SK-N-SH treated with all-trans-retinoic acid at 6 μM for 48 hours (cell line): ENCODE data around the gene UFD1.

Experiments
- ATAC-seq: fragments of 200-7000 bp; cut with Tn5 transposase; 3 replicates; pipeline ENCODE4 v1.9.1; 2020; ENCODE audit warnings: mild to moderate bottlenecking, moderate library complexity
- ARNTL ChIP-seq: fragments of 450-650 bp; formaldehyde crosslinking; IDR thresholded peaks from 2 replicates; pipeline ENCODE4 v1.5.0; 2020; ENCODE audit warnings: low read depth, mild to moderate bottlenecking, moderate library complexity, borderline replicate concordance
- BACH2 ChIP-seq: fragments of 250-450 bp; sonication (Bioruptor Pico); IDR thresholded peaks from 2 replicates; pipeline ENCODE4 v1.9.0; 2021; ENCODE audit warnings: mild to moderate bottlenecking, borderline replicate concordance
- CREB5 ChIP-seq: fragments of 250-450 bp; sonication (Bioruptor Pico); IDR thresholded peaks from 2 replicates; pipeline ENCODE4 v1.5.1; 2020; ENCODE audit warnings: low read depth, mild to moderate bottlenecking, moderate library complexity
- CSDC2 ChIP-seq: fragments of 250-450 bp; sonication (Bioruptor Pico); IDR thresholded peaks from 2 replicates; pipeline ENCODE4 v1.5.0; 2020; ENCODE audit warnings: mild to moderate bottlenecking, moderate library complexity
- CSRNP3 ChIP-seq: fragments of 250-450 bp; sonication (Bioruptor Pico); IDR thresholded peaks from 2 replicates; pipeline ENCODE4 v1.5.1; 2021; ENCODE audit warnings: mild to moderate bottlenecking, moderate library complexity
- ESRRG ChIP-seq: fragments of 250-450 bp; sonication (Bioruptor Pico); IDR thresholded peaks from 2 replicates; pipeline ENCODE4 v1.6.1; 2021; ENCODE audit warnings: mild to moderate bottlenecking
- GLIS3 ChIP-seq: fragments of 250-450 bp; sonication (Bioruptor Pico); IDR thresholded peaks from 2 replicates; pipeline ENCODE4 v1.5.0; 2020; ENCODE audit warnings: mild to moderate bottlenecking, moderate library complexity
- ISL1 ChIP-seq: fragments of 250-450 bp; sonication (Bioruptor Pico); IDR thresholded peaks from 2 replicates; pipeline ENCODE4 v2.1.2; 2022; ENCODE audit warnings: mild to moderate bottlenecking, moderate library complexity
- OSR1 ChIP-seq: fragments of 250-450 bp; sonication (Bioruptor Pico); IDR thresholded peaks from 2 replicates; pipeline ENCODE4 v1.8.0; 2022; ENCODE audit warnings: moderate library complexity, mild to moderate bottlenecking, inconsistent platforms
- PATZ1 ChIP-seq: fragments of 250-450 bp; sonication (Bioruptor Pico); IDR thresholded peaks from 2 replicates; pipeline ENCODE4 v1.8.0; 2020; ENCODE audit warnings: mild to moderate bottlenecking, moderate library complexity, borderline replicate concordance
- PPARA ChIP-seq: fragments of 250-450 bp; sonication (Bioruptor Pico); IDR thresholded peaks from 2 replicates; pipeline ENCODE4 v1.5.0; 2020; ENCODE audit warnings: mild to moderate bottlenecking, borderline replicate concordance
- RARB ChIP-seq: fragments of 250-450 bp; sonication (Bioruptor Pico); IDR thresholded peaks from 2 replicates; pipeline ENCODE4 v1.8.0; 2021; ENCODE audit warnings: mild to moderate bottlenecking, moderate library complexity
- SNAI2 ChIP-seq: fragments of 250-450 bp; sonication (Bioruptor Pico); IDR thresholded peaks from 2 replicates; pipeline ENCODE4 v1.5.0; 2020; ENCODE audit warnings: mild to moderate bottlenecking, moderate library complexity
- TCF4 ChIP-seq: fragments of 250-450 bp; sonication (Bioruptor Pico); IDR thresholded peaks from 2 replicates; pipeline ENCODE4 v1.8.0; 2021; ENCODE audit warnings: mild to moderate bottlenecking, moderate library complexity, borderline replicate concordance
- TOX ChIP-seq: fragments of 250-450 bp; sonication (Bioruptor Pico); IDR thresholded peaks from 2 replicates; pipeline ENCODE4 v1.8.0; 2021; ENCODE audit warnings: mild to moderate bottlenecking, moderate library complexity, borderline replicate concordance
- TSHZ2 ChIP-seq: fragments of 250-450 bp; sonication (Bioruptor Pico); IDR thresholded peaks from 2 replicates; pipeline ENCODE4 v1.5.0; 2020; ENCODE audit warnings: mild to moderate bottlenecking, moderate library complexity
- ZC3H10 ChIP-seq: fragments of 250-450 bp; sonication (Bioruptor Pico); IDR thresholded peaks from 2 replicates; pipeline ENCODE4 v1.5.1; 2021; ENCODE audit warnings: mild to moderate bottlenecking, moderate library complexity
- ZFP3 ChIP-seq: fragments of 250-450 bp; sonication (Bioruptor Pico); IDR thresholded peaks from 2 replicates; pipeline ENCODE4 v1.5.0; 2020; ENCODE audit warnings: mild to moderate bottlenecking, moderate library complexity
- ZFP30 ChIP-seq: fragments of 450-650 bp; formaldehyde crosslinking; IDR thresholded peaks from 2 replicates; pipeline ENCODE4 v1.5.0; 2022; ENCODE audit warnings: mild to moderate bottlenecking, moderate library complexity
- ZNF565 ChIP-seq: fragments of 450-650 bp; formaldehyde crosslinking; conservative IDR thresholded peaks from 2 replicates; pipeline ENCODE4 v1.5.0; 2020; ENCODE audit warnings: low read depth, mild to moderate bottlenecking, moderate library complexity
- ZNF70 ChIP-seq: fragments of 450-650 bp; formaldehyde crosslinking; IDR thresholded peaks from 2 replicates; pipeline ENCODE4 v1.5.0; 2020; ENCODE audit warnings: mild to moderate bottlenecking, moderate library complexity
- ZNF8 ChIP-seq: fragments of 450-650 bp; formaldehyde crosslinking; IDR thresholded peaks from 2 replicates; pipeline ENCODE4 v1.5.0; 2020; ENCODE audit warnings: mild to moderate bottlenecking, moderate library complexity

The UFD1 gene

DNA sequence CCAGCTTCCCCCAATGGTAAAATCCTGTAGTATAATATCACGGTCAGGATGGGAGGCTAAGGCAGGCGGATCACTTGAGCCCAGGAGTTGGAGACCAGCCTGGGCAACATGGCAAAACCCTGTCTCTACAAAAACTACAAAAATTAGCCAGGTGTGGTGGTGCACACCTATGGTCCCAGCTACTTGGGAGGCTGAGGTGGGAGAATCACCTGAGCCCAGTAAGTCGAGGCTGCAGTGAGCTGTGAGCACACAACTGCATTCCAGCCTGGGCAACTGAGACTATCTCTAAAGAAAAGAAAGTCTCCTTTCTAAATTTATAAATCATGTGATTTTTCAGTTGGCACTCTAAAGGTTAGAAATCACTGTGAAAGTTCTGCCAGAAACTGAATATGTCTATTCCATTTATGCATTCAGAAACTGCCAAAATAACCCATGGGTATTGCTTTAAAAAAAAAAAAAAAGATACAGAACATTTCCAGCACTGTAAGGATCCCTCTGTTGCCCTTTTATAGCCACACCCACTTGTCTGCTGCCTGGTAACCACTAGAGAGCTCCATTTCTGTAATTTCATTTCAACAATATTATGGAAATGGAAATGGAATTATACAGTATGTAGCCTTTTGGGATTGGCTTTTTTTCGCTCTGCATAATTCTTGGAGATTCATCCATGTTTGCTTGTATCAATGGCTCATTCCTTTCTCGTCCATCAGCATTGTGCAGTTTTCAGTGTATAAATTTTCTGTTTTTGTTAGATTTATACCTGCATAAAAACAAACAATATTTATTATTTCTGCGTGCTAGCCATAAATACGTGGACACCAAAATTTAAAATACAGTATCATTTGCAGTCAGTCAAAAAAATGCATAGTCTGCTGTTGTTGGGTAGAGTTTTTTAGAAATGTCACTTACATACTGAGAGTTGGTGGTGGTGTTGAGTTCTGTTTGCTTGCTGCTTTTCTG, 10.2 kb upstream of the UFD1 start:
- TF ChIP-seq TCF4 (CRISPR knock-in tag) (no peak), ISL1 (no peak), ZNF70 (no peak), TSHZ2 (CRISPR knock-in tag) (no peak), ZNF8 (CRISPR knock-in tag) (no peak), CREB5 (CRISPR knock-in tag) (no peak), ZC3H10 (CRISPR knock-in tag) (no peak), PATZ1 (CRISPR knock-in tag) (no peak), TOX (CRISPR knock-in tag) (no peak), PPARA (CRISPR knock-in tag) (no peak), ESRRG (CRISPR knock-in tag) (no peak), ARNTL (no peak), ZNF565 (CRISPR knock-in tag) (no peak)
- ATAC-seq = peak; percentile 92

- ATAC-seq = no peak
- TF ChIP-seq ARNTL (no peak), ZNF565 (CRISPR knock-in tag) (no peak), OSR1 (no peak), ISL1 (no peak), ZC3H10 (CRISPR knock-in tag) (no peak), SNAI2 (CRISPR knock-in tag) (no peak), ZFP30 (CRISPR knock-in tag) (no peak), TCF4 (CRISPR knock-in tag) (no peak), TOX (CRISPR knock-in tag) (no peak), CREB5 (CRISPR knock-in tag) (no peak), CSRNP3 (no peak), GLIS3 (CRISPR knock-in tag) (no peak), PPARA (CRISPR knock-in tag) (no peak)
Observed at GRCh38 chr22:19488285-19488684, 9.3 kb upstream of the UFD1 start.

- TF ChIP-seq BACH2 (CRISPR knock-in tag) (no peak), TOX (CRISPR knock-in tag) (no peak), PPARA (CRISPR knock-in tag) (no peak), ESRRG (CRISPR knock-in tag) (no peak), CSDC2 (CRISPR knock-in tag) (no peak), CSRNP3 (no peak), ARNTL (no peak), ZFP3 (CRISPR knock-in tag) (no peak), RARB (no peak), ISL1 (no peak), TSHZ2 (CRISPR knock-in tag) (no peak)
- TF ChIP-seq, all 23 proteins: peak for 0
- ATAC-seq = no peak
Observed at GRCh38 chr22:19483481-19484244, 4.7 kb upstream of the UFD1 start.
